HL-60 (cell line): ENCODE results near the gene TBX5.

Experiments used
- CTCF ChIP-seq: IDR thresholded peaks from one replicate; pipeline ENCODE4 v1.5.1; 2011; ENCODE audit warnings: low read length, control low read depth, inconsistent platforms; ENCODE audit not compliant: insufficient read depth
- POLR2AphosphoS5 ChIP-seq: IDR thresholded peaks from 2 replicates; pipeline ENCODE4 v1.6.1; 2012; ENCODE audit warnings: low read depth
- SPI1 ChIP-seq: IDR thresholded peaks from 2 replicates; pipeline ENCODE4 v1.6.1; 2012; ENCODE audit warnings: low read depth, mild to moderate bottlenecking, borderline replicate concordance

- TF ChIP-seq CTCF (no peak), POLR2AphosphoS5 (no peak), SPI1 (no peak)
Measured at GRCh38 chr12:114414031-114414865, 8.3 kb upstream of the TBX5 start.
